NCI-H146 treated with DMSO at 0.1 percent for 48 hours (cell line): ENCODE measurements around the gene OR1A1.
"Not testable (repeated sequence)": the region's sequence is repeated elsewhere in the genome, so short reads cannot be mapped to it uniquely, and the experiment has no call there.

Source experiments
- DNase-seq: peaks from one replicate; lab custom pipeline; 2025; ENCODE audit not compliant: unreplicated experiment; lab: John Stamatoyannopoulos, UW

OR1A1 gene

GRCh38 chr17:3207367-3207766, at the start of gene OR1A1:
OR1A1 (plus strand) TSS chr17:3207667; CDS start chr17:3215621, 7,954 bp downstream.
- no peak for DNase-seq

- DNase-seq: no peak
Measured at GRCh38 chr17:3167574-3167973, 39.9 kb upstream of the OR1A1 start.

- no peak for DNase-seq
Measured at GRCh38 chr17:3189961-3190360, 17.5 kb upstream of the OR1A1 start.

- no peak for DNase-seq
Measured at GRCh38 chr17:3197219-3197618, 10.2 kb upstream of the OR1A1 start, which contains the start of gene OR1A2. OR1A2 (plus strand) TSS chr17:3197519; CDS start chr17:3197519, 0 bp downstream.

GRCh38 chr17:3208484-3208883, 1.0 kb downstream of the OR1A1 start:
- no peak for DNase-seq

- no peak for DNase-seq
Measured at GRCh38 chr17:3213001-3213400, 5.5 kb downstream of the OR1A1 start.

GRCh38 chr17:3213587-3213986, 6.1 kb downstream of the OR1A1 start:
- no peak for DNase-seq

- DNase-seq: not testable (repeated sequence)
Measured at GRCh38 chr17:3219978-3220377, 12.5 kb downstream of the OR1A1 start.

GRCh38 chr17:3221850-3222249, 14.4 kb downstream of the OR1A1 start:
- DNase-seq: no peak

GRCh38 chr17:3222505-3222904, 15.0 kb downstream of the OR1A1 start:
- DNase-seq: no peak

- not testable (repeated sequence) for DNase-seq
Measured at GRCh38 chr17:3224721-3225352, 17.4 kb downstream of the OR1A1 start.

GRCh38 chr17:3232300-3232699, 24.8 kb downstream of the OR1A1 start:
- DNase-seq: not testable (repeated sequence)

- not testable (repeated sequence) for DNase-seq
Measured at GRCh38 chr17:3238685-3239084, 31.2 kb downstream of the OR1A1 start.

- not testable (repeated sequence) for DNase-seq
Measured at GRCh38 chr17:3241044-3241443, 33.6 kb downstream of the OR1A1 start.

- not testable (repeated sequence) for DNase-seq
Measured at GRCh38 chr17:3244841-3245240, 37.4 kb downstream of the OR1A1 start.

GRCh38 chr17:3249013-3249412, 41.5 kb downstream of the OR1A1 start:
- not testable (repeated sequence) for DNase-seq

- DNase-seq: no peak
Measured at GRCh38 chr17:3256575-3256974, 49.1 kb downstream of the OR1A1 start.

GRCh38 chr17:3260163-3260562, 52.7 kb downstream of the OR1A1 start:
- DNase-seq: no peak

- DNase-seq: no peak
Measured at GRCh38 chr17:3260600-3260999, 53.1 kb downstream of the OR1A1 start.
